Prostate gland (tissue), 2 donors: Measurements from ENCODE around the gene ERC2. TPM values are rescaled to one million over a fixed set of nuclear protein-coding genes. Genes with fewer than 3 reads are reported as not detected.

ENCODE experiments used
- DNase-seq: peaks from one replicate; pipeline ENCODE4 v3.0.0-alpha.2; 2019; ENCODE audit warnings: low spot score
- H3K27ac ChIP-seq, 2 donors: fragments of 200-600 bp; sonication (generic); 2 replicates each; pipeline ENCODE4 v1.5.1; 2017 to 2019
- H3K27me3 ChIP-seq: fragments of 200-600 bp; sonication (generic); replicated peaks from 2 replicates; pipeline ENCODE4 v1.5.1; 2019; ENCODE audit not compliant: insufficient read depth
- H3K36me3 ChIP-seq, 2 donors: fragments of 200-600 bp; sonication (generic); 1 replicate in 1 of 2; 2 replicates in 1 of 2; pipeline versions ENCODE4 v1.5.1 to v1.8.1; 2017 to 2019
- H3K4me1 ChIP-seq: fragments of 200-600 bp; sonication (generic); replicated peaks from 2 replicates; pipeline ENCODE4 v1.5.1; 2019
- H3K4me3 ChIP-seq, 2 donors: fragments of 200-600 bp; sonication (generic); 2 replicates each; pipeline ENCODE4 v1.5.1; 2017 to 2019
- H3K9me3 ChIP-seq: fragments of 200-600 bp; sonication (generic); 2 replicates; pipeline ENCODE4 v1.5.1; 2017
- POLR2A ChIP-seq: fragments of 450-650 bp; IDR thresholded peaks from one replicate; pipeline ENCODE4 v1.6.1; 2016; ENCODE audit warnings: antibody characterized with exemption, mild to moderate bottlenecking
- POLR2AphosphoS5 ChIP-seq: sonication (generic); formaldehyde crosslinking; IDR thresholded peaks from one replicate; pipeline ENCODE4 v1.6.1; 2017; ENCODE audit warnings: antibody characterized with exemption
- WGBS: methylation state at CpG from one replicate; pipeline ENCODE4 v1.1.5; 2018; 5-methylcytosine and 5-hydroxymethylcytosine counted together
- intact Hi-C: fragments of 100-400 bp; cut with DNase I; formaldehyde crosslinking; loops from one replicate; pipeline ENCODE4 v1.14.2; 2022
- total RNA-seq, 2 donors: library from RNA; depleted of rRNA; stranded (reverse); fragments of >200 nt; gene quantifications; one replicate each; pipeline ENCODE4 v1.1.0, GENCODE V29; 2016
- TF ChIP-seq, protein P1 (sequence below), 4 experiments: fragments of 200-600 bp in 2 of 4; fragments of 450-650 bp in 2 of 4; sonication (generic) in 2 of 4; IDR thresholded peaks; 1 replicate in 3 of 4; 2 replicates in 1 of 4; pipeline ENCODE4 v1.5.1; 2016 to 2019; ENCODE audit warnings: antibody characterized with exemption in 4 of 4, mild to moderate bottlenecking in 2 of 4, moderate library complexity in 2 of 4

ERC2 gene
- total RNA-seq, 2 donors from 2014 or later: 1.0 to 2.7 TPM

DNA sequence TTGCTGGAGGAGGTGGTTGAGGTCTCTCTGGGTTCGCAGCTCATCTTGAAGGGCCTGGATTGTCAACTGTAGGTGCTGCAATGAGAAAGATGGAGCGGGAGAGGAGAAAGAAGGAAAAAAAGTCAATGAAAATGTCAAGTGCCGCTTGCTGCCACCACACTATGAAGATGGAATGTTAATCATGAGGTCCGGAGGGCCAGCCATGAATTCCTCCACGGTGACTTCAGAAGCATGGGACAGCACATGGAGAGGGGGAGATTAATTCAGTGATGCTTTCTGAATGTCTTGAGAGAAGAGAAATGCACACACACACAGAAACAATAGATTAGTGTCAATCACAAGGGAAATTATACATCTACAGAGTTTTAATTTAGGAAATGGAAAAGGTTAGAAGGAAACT is 171.9 kb downstream of the ERC2 start:
- TF ChIP-seq, protein P1, sequence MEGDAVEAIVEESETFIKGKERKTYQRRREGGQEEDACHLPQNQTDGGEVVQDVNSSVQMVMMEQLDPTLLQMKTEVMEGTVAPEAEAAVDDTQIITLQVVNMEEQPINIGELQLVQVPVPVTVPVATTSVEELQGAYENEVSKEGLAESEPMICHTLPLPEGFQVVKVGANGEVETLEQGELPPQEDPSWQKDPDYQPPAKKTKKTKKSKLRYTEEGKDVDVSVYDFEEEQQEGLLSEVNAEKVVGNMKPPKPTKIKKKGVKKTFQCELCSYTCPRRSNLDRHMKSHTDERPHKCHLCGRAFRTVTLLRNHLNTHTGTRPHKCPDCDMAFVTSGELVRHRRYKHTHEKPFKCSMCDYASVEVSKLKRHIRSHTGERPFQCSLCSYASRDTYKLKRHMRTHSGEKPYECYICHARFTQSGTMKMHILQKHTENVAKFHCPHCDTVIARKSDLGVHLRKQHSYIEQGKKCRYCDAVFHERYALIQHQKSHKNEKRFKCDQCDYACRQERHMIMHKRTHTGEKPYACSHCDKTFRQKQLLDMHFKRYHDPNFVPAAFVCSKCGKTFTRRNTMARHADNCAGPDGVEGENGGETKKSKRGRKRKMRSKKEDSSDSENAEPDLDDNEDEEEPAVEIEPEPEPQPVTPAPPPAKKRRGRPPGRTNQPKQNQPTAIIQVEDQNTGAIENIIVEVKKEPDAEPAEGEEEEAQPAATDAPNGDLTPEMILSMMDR (IDR thresholded peaks at IDR 0.05): no peak
- no peak for TF ChIP-seq POLR2A
- TF ChIP-seq POLR2AphosphoS5: no peak
- no peaks in the 10 kb centered on the region for H3K27me3 ChIP-seq
- no peak overlapping the region for H3K4me3 ChIP-seq
- H3K9me3 ChIP-seq: no peaks in the 10 kb centered on the region
- no peak for DNase-seq
- intact Hi-C loops: no loop called here
- WGBS: 78% methylated on average over 5 of the region's 5 CpGs
- no peak overlapping the region for H3K27ac ChIP-seq
- no peaks in the 10 kb centered on the region for H3K4me1 ChIP-seq
- H3K36me3 ChIP-seq: no peaks in the 10 kb centered on the region

GRCh38 chr3:56295161-56295560 is 173.1 kb downstream of the ERC2 start:
- TF ChIP-seq POLR2A (no peak), POLR2AphosphoS5 (no peak)
- intact Hi-C loops: no loop called here
- DNase-seq: no peak
- Histone ChIP-seq H3K4me3 (no peak overlapping the region), H3K9me3 (no peaks in the 10 kb centered on the region), H3K36me3 (no peaks in the 10 kb centered on the region), H3K4me1 (no peaks in the 10 kb centered on the region), H3K27me3 (no peaks in the 10 kb centered on the region), H3K27ac (no peak overlapping the region)
- 48% methylated on average over 2 of the region's 2 CpGs for WGBS

- H3K27ac ChIP-seq: no peak overlapping the region
- no peak overlapping the region for H3K4me3 ChIP-seq
- WGBS: 65% methylated on average over 1 of the region's 1 CpG
- TF ChIP-seq POLR2AphosphoS5 (no peak), POLR2A (no peak)
- TF ChIP-seq, protein P1 (IDR thresholded peaks at IDR 0.05): no peak
- intact Hi-C loops: no loop called here
- no peaks in the 10 kb centered on the region for H3K4me1 ChIP-seq
- DNase-seq: no peak
- H3K9me3 ChIP-seq: no peaks in the 10 kb centered on the region
- no peaks in the 10 kb centered on the region for H3K27me3 ChIP-seq
- no peaks in the 10 kb centered on the region for H3K36me3 ChIP-seq
These were observed 174.0 kb downstream of the ERC2 start for GRCh38 chr3:56294286-56294685.

GRCh38 chr3:56291953-56292352 is 176.3 kb downstream of the ERC2 start:
- no peaks in the 10 kb centered on the region for H3K36me3 ChIP-seq
- intact Hi-C loops: no loop called here
- no peak for TF ChIP-seq POLR2AphosphoS5
- no peak for TF ChIP-seq POLR2A
- TF ChIP-seq, protein P1 (IDR thresholded peaks at IDR 0.05): no peak
- no peaks in the 10 kb centered on the region for H3K27me3 ChIP-seq
- H3K4me3 ChIP-seq: no peak overlapping the region
- no peaks in the 10 kb centered on the region for H3K9me3 ChIP-seq
- 95% methylated on average over 3 of the region's 3 CpGs for whole genome bisulfite sequencing
- H3K27ac ChIP-seq: no peak overlapping the region
- no peak for DNase-seq
- H3K4me1 ChIP-seq: no peaks in the 10 kb centered on the region

- WGBS: 86% methylated on average over 3 of the region's 3 CpGs
- no peak for TF ChIP-seq POLR2AphosphoS5
- DNase-seq: no peak
- no peaks in the 10 kb centered on the region for H3K27me3 ChIP-seq
- H3K4me1 ChIP-seq: no peaks in the 10 kb centered on the region
- H3K9me3 ChIP-seq: no peaks in the 10 kb centered on the region
- H3K27ac ChIP-seq: no peak overlapping the region
- intact Hi-C loops: no loop called here
- no peak overlapping the region for H3K4me3 ChIP-seq
- no peaks in the 10 kb centered on the region for H3K36me3 ChIP-seq
These were observed 177.0 kb downstream of the ERC2 start for GRCh38 chr3:56291244-56291680.

DNA sequence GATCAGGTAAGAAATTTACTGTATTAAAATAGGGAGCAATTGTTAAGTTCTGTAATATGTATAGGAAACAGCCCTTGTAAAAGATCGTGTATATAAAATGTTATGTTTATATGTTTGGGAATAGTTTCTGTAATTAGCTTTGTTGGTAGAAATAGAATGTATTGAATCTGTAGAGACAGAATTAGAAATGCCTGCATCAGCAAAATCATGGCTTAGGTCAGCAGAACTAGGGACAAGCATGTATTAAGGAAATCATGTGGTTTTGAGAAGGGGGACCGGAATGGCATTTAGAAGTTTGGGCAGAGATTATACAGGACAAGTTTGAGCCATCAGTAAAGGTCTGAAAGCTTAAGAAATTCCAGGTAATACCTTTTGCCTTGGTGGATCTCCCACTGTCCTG is 177.9 kb downstream of the ERC2 start:
- intact Hi-C loops: no loop called here
- WGBS: 80% methylated on average over 2 of the region's 2 CpGs
- TF ChIP-seq POLR2AphosphoS5 (no peak), POLR2A (no peak)
- TF ChIP-seq, protein P1 (IDR thresholded peaks at IDR 0.05): no peak
- no peak overlapping the region for H3K4me3 ChIP-seq
- H3K36me3 ChIP-seq: no peaks in the 10 kb centered on the region
- H3K27me3 ChIP-seq: no peaks in the 10 kb centered on the region
- DNase-seq: no peak
- no peaks in the 10 kb centered on the region for H3K4me1 ChIP-seq
- H3K27ac ChIP-seq: no peak overlapping the region
- H3K9me3 ChIP-seq: no peaks in the 10 kb centered on the region
